GM12872 (cell line): ENCODE measurements around the gene TLR4.

Source experiments
- CTCF ChIP-seq: IDR thresholded peaks from 3 replicates; pipeline ENCODE4 v1.5.1; 2011; ENCODE audit warnings: low read depth, mild to moderate bottlenecking, low read length, moderate library complexity; ENCODE audit not compliant: insufficient read depth

The TLR4 gene

DNA sequence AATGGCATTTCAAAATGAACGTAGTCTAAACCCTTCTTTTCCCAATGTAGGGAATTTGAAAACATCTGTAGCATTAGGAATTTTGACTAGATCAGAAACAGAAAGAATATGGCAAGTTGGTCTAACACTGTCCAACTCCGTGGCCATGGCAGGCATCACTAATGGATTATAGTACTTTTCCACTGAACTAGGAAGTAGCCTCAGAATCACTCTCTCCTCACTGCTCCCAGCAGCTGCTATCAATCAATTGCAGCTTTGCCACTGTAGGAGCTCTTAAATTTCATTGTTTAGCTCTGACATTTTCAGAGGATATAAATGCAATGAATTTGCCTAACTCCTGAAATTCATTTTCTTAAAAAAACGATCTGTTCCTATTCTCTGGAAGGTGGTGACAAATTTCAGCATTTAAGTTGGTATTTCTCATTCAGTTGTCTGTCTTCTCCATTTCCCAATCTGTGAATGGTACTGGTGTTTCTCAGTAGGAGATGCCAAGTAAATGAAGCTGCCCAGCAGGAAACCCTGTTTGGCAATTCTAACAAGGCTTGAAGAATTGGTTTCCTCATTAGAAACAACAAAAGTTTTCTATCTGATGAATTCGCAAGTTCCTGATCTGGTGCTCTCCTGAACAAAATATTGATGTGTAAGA lies 64.7 kb downstream of the TLR4 start:
- no peak for TF ChIP-seq CTCF

- no peak for TF ChIP-seq CTCF
Observed at GRCh38 chr9:117771136-117771535, 66.9 kb downstream of the TLR4 start.

GRCh38 chr9:117772960-117773359 lies 68.8 kb downstream of the TLR4 start:
- no peak for TF ChIP-seq CTCF
